Stimulated activated CD8-positive, alpha-beta memory T cell treated with anti-CD3 and anti-CD28 coated beads, Interleukin-4, amount 100 ng/mL, for 24 hours (primary cell): ENCODE results near the gene PRPF6.
"Not testable (repeated sequence)": the region's sequence is repeated elsewhere in the genome, so short reads cannot be mapped to it uniquely, and the experiment has no call there.

ENCODE experiments used
- DNase-seq: peaks from one replicate; pipeline ENCODE4 v3.0.0-alpha.2; 2020; ENCODE audit warnings: low read depth

The PRPF6 gene

DNA sequence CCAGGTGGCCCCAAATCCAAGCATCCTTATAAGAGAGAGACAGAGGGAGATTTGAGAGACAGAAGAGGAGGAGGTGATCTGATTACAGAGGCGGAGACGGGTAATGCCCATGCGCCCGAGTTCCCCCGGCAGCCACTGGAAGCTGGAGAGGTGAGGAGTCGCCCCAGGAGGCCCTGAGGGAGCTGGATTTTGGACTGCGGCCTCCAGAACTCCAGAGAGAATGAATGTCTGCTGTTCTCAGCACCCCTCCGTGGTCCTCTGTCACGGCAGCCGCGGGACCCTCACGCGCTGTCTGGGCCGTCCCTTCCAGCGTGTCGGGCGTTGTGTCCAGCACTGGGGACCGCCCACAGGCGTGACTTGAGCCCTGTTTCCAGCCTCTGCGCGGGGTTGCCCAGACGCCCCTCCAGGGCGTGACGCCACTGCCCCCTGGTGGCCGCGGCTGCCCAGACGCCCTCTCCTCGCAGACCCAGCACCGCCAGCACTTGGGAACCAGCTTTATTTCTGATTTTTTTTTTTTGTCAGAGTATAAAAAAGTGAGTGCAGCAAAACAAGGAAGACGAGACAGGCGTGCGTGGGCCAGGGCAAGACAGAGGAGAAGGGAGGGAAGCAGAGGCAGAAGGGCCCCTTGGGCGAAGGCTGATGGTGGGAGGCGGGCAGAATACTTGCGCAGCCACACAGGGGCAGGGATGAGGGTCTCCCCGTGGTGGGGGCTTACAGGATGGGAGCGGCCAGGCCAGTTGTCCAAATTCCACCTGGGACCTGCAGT, 7.1 kb upstream of the PRPF6 start:
- peak; percentile 68 for DNase-seq

DNA sequence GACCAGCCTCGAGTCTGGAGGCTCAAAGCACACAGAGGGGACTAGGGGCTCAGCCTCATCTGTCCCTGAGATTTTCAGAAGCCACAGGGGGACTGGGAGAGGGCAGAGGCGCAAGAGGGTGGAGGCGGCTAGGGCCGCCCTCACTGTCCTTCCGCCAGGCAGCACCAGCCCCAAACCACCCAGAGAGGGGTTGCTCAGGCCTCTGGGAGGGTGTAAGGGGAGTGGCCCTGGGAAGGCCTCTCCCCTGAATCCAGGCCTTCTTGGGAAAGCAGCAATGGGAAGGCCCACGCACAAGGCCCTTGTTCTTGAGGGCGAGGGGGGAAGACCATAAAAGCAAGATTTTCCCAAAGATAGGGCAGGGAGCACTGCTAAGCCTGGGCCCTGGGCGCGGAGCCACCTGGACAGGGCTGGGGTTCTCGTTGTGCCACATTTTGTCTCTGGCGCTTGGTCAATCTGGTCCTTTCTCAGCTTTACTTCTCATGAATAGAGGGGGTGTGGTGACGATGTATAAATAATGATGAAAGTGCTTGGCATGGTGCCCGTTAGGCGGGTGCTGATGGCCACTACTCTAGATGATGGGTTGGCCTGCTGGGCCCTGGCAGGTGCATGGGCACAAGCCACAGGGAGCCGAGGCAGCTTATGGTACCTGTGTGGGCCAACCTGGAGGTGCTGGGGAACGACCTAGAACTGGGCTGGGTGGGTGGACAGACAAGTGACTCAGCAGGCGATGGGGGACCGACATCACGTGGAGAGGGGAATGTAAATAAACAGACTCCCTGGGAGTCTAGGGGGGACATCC, 6.3 kb upstream of the PRPF6 start:
- no peak for DNase-seq

DNA sequence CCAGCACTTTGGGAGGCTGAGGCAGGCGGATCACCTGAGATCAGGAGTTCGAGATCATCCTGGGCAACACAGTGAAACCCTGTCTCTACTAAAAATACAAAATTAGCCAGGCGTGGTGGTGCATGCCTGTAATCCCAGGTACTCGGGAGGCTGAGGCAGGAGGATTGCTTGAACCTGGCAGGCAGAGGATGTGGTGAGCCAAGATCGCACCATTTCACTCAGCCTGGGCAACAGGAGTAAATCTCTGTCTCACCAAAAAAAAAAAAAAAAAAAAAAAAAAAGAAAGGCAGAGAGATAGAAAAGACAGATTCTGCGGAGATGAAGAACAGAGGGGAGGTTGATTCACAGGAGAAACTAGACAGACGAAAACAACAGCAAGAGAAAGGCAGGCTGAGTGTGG, 4.4 kb upstream of the PRPF6 start:
- not testable (repeated sequence) for DNase-seq

DNA sequence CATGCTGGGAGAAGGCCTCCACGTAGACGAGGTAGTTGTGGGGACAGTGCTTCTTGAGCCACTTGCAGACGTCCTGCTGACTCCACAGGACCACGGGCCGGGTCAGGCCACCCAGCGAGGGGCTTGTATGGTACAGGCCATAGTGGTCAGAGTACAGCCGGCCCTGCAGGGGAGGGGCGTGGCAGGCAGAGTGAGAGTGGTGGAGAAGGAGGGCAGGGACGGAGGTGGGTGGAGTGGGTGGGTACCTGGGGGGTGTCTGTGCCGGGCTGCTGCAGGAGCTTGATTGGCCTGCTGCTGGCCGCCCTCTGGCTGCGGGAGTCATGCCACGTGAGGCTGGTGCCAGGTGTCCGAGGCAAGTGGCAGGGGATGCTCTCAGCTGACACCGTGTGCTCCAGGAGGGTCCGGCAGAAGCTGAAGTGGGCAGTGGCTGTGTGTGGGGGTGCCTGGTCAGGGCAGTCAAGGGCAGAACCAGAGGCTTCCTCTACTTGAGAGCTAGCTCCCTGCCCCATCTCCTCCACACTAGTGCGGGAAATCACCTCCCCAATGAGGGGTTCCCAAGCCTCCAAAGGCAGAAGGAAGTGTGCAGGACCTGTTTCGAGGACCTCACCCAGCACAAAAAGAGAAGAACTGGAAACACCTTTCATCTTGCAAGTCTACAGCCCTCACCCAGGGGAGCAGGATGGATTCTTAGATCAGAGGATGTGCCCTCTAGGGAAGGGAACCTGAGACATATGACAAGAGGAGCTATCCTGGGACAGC, 3.8 kb upstream of the PRPF6 start:
- DNase-seq = no peak

DNA sequence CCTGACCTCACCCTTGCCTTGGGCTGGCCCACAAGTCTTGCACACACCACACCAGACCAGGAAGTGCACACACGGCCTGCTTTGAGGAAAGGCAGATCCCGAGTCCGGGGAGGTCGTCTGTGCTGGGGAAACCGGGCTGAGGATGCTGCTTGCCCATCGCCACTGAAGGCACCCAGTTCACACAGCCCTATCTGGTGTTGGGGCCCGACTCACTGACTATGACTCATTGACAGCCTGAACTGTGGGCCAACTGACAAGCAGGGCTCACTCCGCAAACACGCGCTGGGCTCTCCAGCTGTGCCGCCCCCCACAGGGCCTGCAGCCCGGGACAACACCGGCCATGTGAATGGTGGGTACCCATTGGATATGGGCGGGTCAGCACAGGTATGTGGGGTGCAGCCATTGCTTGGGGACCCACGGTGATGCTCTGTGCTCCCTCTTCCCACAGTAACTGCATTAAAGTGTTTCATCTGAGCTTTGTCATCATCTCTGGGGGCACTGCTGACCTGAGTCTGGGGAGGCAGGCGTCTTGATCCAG, 3.1 kb upstream of the PRPF6 start:
- DNase-seq = no peak

DNA sequence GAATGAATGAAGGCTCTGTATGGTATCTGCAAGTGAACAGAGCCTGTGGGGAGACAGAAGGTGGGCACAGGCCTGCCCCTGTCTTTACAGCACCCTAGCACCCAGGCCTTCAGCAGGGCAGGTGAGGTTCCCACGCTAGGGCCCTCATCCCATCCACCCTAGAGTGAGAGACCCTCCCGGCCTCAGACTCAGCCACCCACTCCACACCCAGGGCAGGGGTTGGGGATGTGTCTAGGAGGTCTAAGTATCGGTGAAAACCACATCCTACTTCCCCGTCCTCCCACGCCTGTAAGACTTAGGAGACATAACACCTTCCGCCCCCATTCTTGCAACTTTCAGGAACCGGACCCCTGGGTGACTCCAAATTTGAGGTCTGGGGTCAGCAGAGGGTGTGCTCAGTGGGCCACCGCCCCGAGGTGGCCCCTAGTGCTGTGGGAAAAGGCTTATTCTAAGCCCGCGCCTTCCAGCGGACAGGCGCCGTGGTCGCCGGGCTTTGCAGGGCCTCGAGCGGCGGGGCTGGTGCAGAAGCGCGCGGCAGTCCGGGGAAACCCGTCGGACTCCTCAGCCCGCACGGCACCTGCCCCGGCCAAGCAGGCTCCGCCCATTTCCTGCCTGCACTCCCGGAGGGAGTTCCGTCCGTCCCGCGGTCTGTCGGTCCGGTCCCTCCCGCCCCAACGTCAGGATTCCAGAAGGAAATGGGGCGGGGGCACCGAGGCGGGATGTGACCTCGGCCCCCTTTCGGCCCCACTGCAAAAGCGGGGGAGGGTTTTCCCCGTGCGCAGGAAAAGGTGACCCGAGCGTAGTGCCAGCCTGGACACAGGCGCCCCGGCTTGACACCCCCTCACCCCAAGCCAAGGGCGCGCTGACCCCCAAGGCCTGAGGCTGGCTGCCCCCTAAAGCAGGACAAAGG, 2.4 kb upstream of the PRPF6 start:
- peak; percentile 60 for DNase-seq

DNA sequence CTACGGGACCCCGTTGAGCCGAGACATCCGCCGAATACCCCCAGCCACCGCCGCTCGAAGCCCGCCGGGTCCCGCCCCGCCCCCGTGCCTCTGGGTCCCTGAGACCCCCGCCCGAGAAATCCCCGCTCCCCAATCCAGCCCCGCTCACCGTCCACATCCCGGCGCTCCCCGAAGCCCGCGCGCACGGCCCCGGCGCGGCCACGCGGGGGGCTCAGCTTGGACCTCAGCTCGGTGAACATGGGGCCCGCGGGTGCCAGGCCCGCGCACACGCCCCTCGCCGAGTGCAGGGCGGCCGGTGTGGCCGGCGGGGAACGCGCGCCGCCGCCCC, 1.7 kb upstream of the PRPF6 start:
- no peak for DNase-seq

DNA sequence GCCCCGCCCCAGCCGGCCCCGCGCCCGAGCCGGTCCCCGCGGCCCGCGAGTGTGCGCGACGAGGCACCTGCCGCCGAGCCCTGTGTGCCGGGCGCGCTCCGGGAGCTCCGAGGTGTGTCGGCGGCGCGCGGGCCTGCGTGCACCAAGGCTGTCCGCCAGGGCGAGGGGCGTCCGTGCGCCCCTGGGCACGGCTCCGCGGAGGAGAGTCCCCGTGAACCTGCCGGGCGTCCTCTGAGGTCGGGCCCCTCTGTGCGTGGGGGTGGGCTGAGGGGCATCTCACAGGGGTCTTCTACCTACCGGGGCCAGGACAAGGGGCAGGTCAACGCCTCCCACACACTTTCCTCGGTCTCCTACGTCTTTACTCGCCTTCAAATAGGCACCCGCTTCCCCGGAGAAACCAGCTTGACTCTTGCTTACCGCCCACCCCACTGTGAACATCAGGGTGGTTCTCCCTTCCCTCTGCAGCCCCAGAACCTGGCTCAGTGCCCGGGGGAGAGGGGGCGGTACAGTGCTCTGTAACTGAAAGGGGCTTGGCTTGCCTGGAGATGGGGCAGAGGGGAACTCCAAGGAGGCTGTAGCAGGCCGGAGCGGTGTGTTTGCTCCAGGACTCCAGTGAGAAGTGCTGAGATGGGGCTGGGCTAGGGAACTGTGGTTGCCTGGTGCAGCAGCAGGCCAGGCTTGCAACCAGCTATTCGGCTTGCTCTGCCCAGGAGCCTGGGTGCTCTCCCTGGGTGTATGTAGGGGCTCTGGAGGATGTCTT, 1.2 kb upstream of the PRPF6 start, which contains the start of gene SAMD10:
SAMD10 (minus strand) TSS at position 86 of the 760 bp plus-strand sequence. CDS start 175 bp downstream, outside the sequence.
- peak; percentile 86 for DNase-seq

DNA sequence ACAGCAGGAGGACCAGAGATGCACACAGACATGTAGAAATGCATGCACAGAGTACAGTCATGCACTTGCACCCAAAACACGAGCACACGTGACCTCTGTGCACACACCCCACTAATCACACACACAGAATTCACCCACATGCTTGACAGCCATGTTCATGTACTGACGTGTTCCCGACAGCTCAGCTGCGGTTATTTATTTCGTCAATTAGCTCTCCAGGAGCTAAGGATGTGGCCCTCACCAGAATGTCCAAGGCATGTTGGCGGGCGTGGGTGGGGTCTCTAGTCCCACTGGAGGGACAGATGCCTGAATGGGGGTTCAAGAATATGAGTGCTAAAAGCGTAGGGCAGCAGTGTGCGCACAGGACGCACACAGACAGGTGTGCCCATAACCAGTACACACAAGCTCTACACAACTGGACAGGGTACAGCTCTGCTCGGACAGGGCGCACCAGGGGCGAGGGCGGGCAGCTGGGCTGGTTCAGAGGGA, 571 bp upstream of the PRPF6 start:
- DNase-seq = no peak

DNA sequence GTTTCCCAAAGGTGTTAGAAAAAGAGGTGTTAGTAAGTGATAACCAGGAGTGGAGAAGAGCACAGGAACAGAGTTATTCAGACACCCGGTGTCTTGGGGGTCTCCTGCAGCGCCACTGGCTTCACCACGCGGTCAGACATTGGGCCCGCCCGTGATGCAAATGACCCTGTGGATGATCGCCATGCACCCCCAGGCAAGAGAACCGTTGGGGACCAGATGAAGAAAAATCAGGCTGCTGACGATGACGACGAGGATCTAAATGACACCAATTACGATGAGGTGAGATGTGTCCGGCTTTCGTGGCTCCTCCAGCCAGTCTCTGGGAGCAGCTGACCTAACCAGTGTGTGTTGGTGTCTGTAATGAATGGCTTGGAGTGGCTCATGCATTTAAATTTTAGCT, 2.0 kb downstream of the PRPF6 start:
- DNase-seq = no peak

DNA sequence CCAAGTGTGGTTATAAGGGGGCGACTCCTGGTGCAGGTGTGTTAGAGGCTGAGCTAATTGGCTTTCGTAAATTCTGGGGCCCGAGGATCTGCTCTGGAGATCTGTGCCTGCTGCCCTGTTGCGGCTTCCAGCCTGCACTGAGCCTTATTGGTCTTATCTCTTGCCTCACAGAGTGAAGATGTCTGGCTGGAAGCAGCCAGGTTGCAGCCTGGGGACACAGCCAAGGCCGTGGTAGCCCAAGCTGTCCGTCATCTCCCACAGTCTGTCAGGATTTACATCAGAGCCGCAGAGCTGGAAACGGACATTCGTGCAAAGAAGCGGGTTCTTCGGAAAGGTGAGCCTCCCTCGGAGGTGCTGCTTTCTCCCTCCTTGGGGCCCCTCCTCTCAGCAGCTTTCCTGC, 20.0 kb downstream of the PRPF6 start:
- DNase-seq = no peak

DNA sequence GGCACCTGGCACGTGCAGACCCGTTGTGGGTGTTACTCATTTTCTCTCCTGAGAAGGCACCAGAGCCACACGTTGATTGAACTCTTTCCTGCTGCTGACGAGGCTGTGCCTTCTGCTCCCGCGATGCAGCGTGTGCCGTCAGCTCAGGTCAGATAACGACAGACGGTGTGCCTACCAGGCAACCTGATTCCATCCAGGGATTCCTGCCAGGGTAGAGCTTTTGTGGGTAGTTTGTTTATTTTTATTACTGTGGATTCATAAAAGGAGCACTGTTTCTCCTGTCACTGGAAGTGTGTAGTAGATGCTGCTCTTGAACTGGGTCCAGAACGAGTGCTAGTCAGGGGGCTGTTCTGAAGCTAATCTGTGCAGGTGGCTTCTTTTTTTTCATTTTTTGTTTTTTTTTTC, 20.7 kb downstream of the PRPF6 start:
- no peak for DNase-seq

DNA sequence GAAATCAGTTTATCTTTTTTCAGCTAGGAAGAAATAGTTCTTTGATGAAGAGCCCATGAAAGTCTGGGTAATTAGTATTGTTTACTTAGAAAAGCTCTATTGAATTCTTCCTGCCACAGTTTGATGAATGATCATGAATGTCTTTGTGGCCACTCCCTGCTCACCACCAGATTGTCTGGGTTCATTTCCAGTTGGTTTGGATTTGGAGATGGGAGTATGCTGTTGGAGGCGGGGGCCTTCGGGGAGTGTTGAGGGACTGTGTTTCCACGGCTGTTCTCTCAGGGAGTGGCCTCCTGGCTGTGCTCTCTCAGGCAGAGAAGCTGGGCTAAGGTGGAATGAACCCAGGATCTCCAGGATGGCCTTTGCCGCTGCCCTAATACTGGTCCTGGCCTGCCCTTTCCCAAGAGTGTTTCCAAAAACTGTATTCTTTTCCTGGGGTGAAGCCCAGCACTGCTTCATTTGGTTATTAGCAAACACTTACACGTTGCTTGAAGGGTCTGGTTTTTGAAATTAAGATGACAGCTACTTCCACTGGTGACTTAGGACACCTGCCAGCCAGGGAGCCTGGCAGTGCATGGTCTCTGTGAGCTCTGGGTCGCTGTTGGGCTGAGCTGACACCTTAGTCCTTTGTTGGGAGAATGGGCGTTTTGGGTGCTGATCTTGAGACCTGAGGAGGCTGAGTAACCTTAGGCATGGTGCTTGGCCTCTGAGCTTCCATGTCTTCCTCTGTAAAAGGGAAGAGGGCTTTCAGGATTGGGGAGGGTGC, 23.2 kb downstream of the PRPF6 start:
- DNase-seq = no peak

DNA sequence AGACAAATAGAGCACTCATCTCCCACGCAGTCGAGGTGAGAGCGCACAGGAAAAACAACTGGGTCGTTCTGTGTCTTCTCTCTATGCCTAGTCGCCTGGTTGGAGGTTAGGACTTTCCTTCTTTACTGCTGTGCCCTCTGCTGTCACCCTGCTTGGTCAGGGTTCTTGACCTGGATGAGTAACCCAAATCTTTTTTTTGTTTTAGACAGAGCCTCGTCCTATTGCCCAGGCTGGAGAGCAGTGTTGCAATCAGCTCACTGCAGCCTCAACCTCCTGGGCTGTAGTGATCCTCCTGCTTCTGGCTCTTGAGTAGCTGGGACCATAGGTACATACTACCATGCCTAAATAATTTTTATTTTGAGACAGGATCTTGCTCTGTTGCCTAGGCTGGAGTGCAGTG, 24.5 kb downstream of the PRPF6 start:
- DNase-seq = no peak

DNA sequence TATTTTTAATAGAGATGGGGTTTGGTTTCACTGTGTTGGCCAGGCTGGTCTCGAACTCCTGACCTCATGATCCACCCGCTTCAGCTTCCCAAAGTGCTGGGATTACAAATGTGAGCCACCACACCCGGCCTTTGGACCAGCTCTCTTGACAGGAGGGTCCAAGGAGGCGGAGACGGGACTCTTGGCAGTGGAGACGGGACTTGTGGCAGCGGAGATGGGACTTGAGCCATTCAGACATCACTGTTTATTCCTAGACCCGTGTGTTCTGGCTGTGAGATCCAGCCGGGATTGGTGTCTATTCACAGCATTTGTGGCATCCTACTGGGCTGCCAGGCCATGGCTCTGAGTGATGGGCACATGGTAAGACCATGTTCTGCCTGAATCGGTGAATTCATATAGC, 25.6 kb downstream of the PRPF6 start:
- DNase-seq = no peak

DNA sequence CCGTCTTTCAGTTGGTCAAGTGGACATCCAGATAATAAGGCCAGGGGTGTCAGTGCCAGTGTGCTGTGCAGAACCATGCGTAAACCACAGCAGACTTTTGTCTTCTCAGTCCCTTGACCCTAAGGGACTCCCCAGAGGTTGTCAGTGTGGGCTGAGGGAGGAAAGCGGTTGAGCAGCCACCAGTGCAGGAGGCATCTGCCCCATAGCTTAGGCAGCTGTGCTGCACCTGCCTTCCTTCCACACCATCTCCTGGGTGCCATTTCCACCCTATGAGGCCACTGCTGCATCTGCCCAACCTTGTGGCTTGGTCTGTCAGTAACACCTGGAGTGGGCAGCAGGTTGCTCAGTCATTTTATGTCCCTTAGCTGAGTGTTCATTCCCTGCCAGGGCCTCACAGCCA, 26.0 kb downstream of the PRPF6 start:
- no peak for DNase-seq

DNA sequence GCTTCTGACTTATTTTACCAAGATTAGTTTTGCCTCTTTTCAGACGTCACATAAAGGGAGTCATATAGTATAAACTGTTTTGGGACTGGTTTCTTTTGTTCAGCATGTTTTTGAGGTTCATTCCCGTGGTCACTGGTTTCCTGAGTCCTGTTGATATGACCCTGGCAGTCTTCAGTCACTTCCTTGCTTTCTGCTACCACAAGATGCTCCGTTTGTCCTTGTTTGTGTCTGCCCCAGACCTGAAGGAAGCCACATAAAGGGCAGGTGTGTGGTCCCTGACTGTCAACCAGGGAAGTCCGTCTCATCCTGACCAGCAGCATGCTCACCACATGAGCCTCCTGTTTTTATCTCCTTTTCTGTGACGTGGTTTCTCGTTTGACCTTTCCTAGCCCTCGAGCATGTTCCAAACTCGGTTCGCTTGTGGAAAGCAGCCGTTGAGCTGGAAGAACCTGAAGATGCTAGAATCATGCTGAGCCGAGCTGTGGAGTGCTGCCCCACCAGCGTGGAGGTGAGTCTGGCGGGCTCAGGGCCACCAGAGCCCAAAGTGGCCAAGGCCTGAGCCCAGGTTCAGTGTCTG, 29.0 kb downstream of the PRPF6 start:
- no peak for DNase-seq

DNA sequence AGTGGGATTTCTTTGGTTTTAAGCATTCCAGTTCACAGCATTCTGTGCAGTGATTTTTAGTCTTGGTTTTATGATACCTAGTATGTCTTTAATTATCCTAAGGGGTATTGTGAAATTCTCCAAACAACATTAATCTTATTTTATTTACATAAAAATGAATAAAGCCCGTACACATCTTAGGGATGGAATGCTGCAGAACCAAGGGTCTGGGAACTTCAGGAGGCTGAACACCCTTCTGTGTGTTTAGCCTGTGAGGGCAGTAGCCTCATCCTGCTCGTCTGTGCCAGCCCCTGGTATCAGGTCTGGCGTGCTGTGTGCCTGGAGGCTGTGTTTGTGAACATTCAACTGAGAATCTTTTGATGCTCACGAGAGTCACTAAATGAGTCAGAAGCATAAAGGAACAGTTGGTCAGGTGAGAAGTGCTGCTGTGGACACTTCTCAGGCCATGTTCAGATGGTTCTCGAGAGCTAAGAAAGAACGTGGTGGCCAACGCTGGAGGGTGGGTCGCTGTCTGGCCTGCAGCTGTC, 29.8 kb downstream of the PRPF6 start:
- no peak for DNase-seq

DNA sequence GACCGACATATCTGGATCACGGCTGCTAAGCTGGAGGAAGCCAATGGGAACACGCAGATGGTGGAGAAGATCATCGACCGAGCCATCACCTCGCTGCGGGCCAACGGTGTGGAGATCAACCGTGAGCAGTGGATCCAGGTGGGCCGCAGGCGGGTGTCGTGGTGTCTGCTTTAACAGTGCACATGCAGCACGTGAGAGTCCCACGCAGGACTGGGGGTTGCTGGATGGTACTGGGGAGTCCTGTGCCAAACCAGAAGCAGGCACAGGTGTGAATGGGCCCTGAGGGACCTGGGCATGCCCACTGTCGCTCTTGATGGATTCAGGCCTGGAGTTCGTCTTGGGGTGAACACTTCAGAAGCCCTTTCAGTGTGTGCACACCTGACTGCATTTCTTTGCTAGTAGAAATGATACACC, 30.4 kb downstream of the PRPF6 start:
- DNase-seq = no peak
